RWPE2 (cell line): ENCODE measurements around the gene XPO6.
"Not testable (repeated sequence)": the region's sequence is repeated elsewhere in the genome, so short reads cannot be mapped to it uniquely, and the experiment has no call there.

ENCODE experiments used
- ATAC-seq: fragments of 200-7000 bp; cut with Tn5 transposase; 3 replicates; pipeline ENCODE4 v1.9.1; 2021; ENCODE audit warnings: low read depth
- DNase-seq: peaks from one replicate; pipeline ENCODE4 v3.0.0-alpha.2; 2020; ENCODE audit warnings: low spot score
- H3K27ac ChIP-seq: fragments of 450-650 bp; 2 replicates; pipeline ENCODE4 v1.5.1; 2017; ENCODE audit warnings: mild to moderate bottlenecking; ENCODE audit not compliant: poor library complexity, severe bottlenecking
- H3K27me3 ChIP-seq: fragments of 250-450 bp; sonication (Bioruptor Pico); 2 replicates; pipeline ENCODE4 v1.5.1; 2021; ENCODE audit warnings: mild to moderate bottlenecking, moderate library complexity; ENCODE audit not compliant: insufficient read depth, poor library complexity, severe bottlenecking
- H3K36me3 ChIP-seq: fragments of 250-450 bp; sonication (Bioruptor Pico); 2 replicates; pipeline ENCODE4 v1.5.1; 2020; ENCODE audit warnings: low read depth, mild to moderate bottlenecking, moderate library complexity
- H3K4me1 ChIP-seq: fragments of 250-450 bp; sonication (Bioruptor Pico); 2 replicates; pipeline ENCODE4 v1.5.1; 2021; ENCODE audit warnings: mild to moderate bottlenecking, moderate library complexity; ENCODE audit not compliant: insufficient read depth, poor library complexity, severe bottlenecking
- H3K4me3 ChIP-seq: fragments of 250-450 bp; sonication (Bioruptor Pico); 2 replicates; pipeline ENCODE4 v1.5.1; 2021; ENCODE audit warnings: mild to moderate bottlenecking, moderate library complexity; ENCODE audit not compliant: severe bottlenecking
- H3K9me3 ChIP-seq: fragments of 250-450 bp; sonication (Bioruptor Pico); 2 replicates; pipeline ENCODE4 v1.5.1; 2021; ENCODE audit warnings: mild to moderate bottlenecking, moderate library complexity; ENCODE audit not compliant: severe bottlenecking
- CTCF ChIP-seq: fragments of 450-650 bp; IDR thresholded peaks from one replicate; pipeline ENCODE4 v1.5.1; 2017; ENCODE audit warnings: mild to moderate bottlenecking, moderate library complexity; ENCODE audit not compliant: poor library complexity, severe bottlenecking

The XPO6 gene

DNA sequence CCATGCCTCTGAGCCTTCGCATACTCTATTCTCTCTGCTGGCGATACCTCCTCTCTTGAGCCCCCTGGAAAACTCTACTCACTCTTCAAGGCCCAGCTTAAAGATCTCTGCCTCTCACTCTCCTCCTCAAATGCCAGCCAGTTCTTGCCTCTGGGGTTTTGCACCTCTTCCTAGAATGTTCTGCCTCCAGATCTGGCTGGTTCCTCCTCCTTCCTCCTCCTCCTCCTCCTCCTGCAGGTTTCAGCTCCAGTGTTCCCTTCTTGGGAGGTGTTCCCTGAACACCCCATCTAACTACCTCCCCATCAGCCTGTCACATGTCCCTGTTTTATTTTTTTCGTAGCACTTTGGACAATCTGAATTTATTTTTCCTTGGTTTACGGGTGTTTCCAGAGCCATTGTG, 45.5 kb upstream of the XPO6 start:
- TF ChIP-seq CTCF = no peak
- Histone ChIP-seq H3K4me3 (no peak overlapping the region), H3K9me3 (no peaks in the 10 kb centered on the region), H3K36me3 (no peaks in the 10 kb centered on the region), H3K4me1 (no peaks in the 10 kb centered on the region), H3K27me3 (no peaks in the 10 kb centered on the region), H3K27ac (no peak overlapping the region)
- DNase-seq (no peak), ATAC-seq (no peak)

GRCh38 chr16:28255838-28256237, 44.1 kb upstream of the XPO6 start:
- Histone ChIP-seq H3K27me3 (no peaks in the 10 kb centered on the region), H3K4me3 (no peak overlapping the region)

GRCh38 chr16:28254158-28254557, 42.4 kb upstream of the XPO6 start:
- ATAC-seq = no peak
- Histone ChIP-seq H3K4me3 (no peak overlapping the region), H3K27me3 (no peaks in the 10 kb centered on the region), H3K4me1 (no peaks in the 10 kb centered on the region), H3K36me3 (no peaks in the 10 kb centered on the region), H3K9me3 (no peaks in the 10 kb centered on the region), H3K27ac (no peak overlapping the region)
- DNase-seq = no peak
- no peak for TF ChIP-seq CTCF

More at GRCh38 chr16:28255838-28256237, 44.1 kb upstream of the XPO6 start:
- H3K36me3 ChIP-seq = no peaks in the 10 kb centered on the region
- H3K4me1 ChIP-seq = no peaks in the 10 kb centered on the region
- H3K27ac ChIP-seq = no peak overlapping the region
- TF ChIP-seq CTCF = no peak
- ATAC-seq (no peak), DNase-seq (no peak)
- no peaks in the 10 kb centered on the region for H3K9me3 ChIP-seq

- ATAC-seq = no peak
- no peak for TF ChIP-seq CTCF
Observed at GRCh38 chr16:28250999-28251398, 39.2 kb upstream of the XPO6 start.

GRCh38 chr16:28249483-28249882, 37.7 kb upstream of the XPO6 start:
- H3K36me3 ChIP-seq, H3K27me3 ChIP-seq, ATAC-seq, H3K4me3 ChIP-seq, H3K9me3 ChIP-seq, DNase-seq, H3K27ac ChIP-seq, H3K4me1 ChIP-seq: not testable (repeated sequence)

More at GRCh38 chr16:28250999-28251398, 39.2 kb upstream of the XPO6 start:
- Histone ChIP-seq H3K27ac (no peak overlapping the region), H3K27me3 (no peaks in the 10 kb centered on the region), H3K4me3 (no peak overlapping the region), H3K9me3 (no peaks in the 10 kb centered on the region), H3K4me1 (no peaks in the 10 kb centered on the region), H3K36me3 (no peaks in the 10 kb centered on the region)
- no peak for DNase-seq
